ENCODE results near the gene MAMSTR. TPM values are rescaled to one million over a fixed set of nuclear protein-coding genes. Genes with fewer than 3 reads are reported as not detected.
A peak's percentile ranks its signal among the peaks of the same experiment; 100 is the strongest.

The MAMSTR gene
- total and polyA plus RNA-seq, 9 of the 15 experiments (the other 6 are each of a cell fraction or from before 2014, with no cell fraction given): 0.08 to 1.00 (median 0.40) TPM; not detected in 1

GRCh38 chr19:48678201-48678600, 41.3 kb downstream of the MAMSTR start (continued):
- TF ChIP-seq ZNF398 (CRISPR knock-in tag; IDR thresholded peaks at IDR 0.05) (no peak), GATAD2A (IDR thresholded peaks at IDR 0.05) (0 out of 2 replicates have a peak, but pooled peaks have one; percentile 14), ZNF134 (CRISPR knock-in tag; conservative IDR thresholded peaks at IDR 0.05) (no peak), ZNF217 (CRISPR knock-in tag; IDR thresholded peaks at IDR 0.05) (no peak), LCOR (CRISPR knock-in tag; IDR thresholded peaks at IDR 0.05) (no peak), CREB1 (IDR thresholded peaks at IDR 0.05) (no peak), CREB1 (CRISPR knock-in tag; IDR thresholded peaks at IDR 0.05) (no peak), DEAF1 (CRISPR knock-in tag; IDR thresholded peaks at IDR 0.05) (no peak), ZNF277 (CRISPR knock-in tag; IDR thresholded peaks at IDR 0.05; ENCODE audit: borderline replicate concordance) (no peak), CBFB (CRISPR knock-in tag; IDR thresholded peaks at IDR 0.05) (no peak), FOXO4 (CRISPR knock-in tag; IDR thresholded peaks at IDR 0.05) (no peak), ZSCAN32 (CRISPR knock-in tag; IDR thresholded peaks at IDR 0.05) (no peak), SMARCA5 (IDR thresholded peaks at IDR 0.05) (no peak), ZNF583 (CRISPR knock-in tag; IDR thresholded peaks at IDR 0.05) (no peak), SMARCA4 (IDR thresholded peaks at IDR 0.05) (peak; percentile 15; the same call in 1 of the 2 replicates), ZNF3 (CRISPR knock-in tag; IDR thresholded peaks at IDR 0.05) (no peak), EWSR1 (IDR thresholded peaks at IDR 0.05; ENCODE audit: borderline replicate concordance, low read depth, partially characterized antibody) (no peak), ZC3H4 (CRISPR knock-in tag; IDR thresholded peaks at IDR 0.05; ENCODE audit: borderline replicate concordance) (no peak), ZBTB2 (IDR thresholded peaks at IDR 0.05) (no peak), NCOA1 (IDR thresholded peaks at IDR 0.05; ENCODE audit: low read depth) (no peak), MEIS2 (IDR thresholded peaks at IDR 0.05; ENCODE audit: partially characterized antibody) (no peak), TAF1 (IDR thresholded peaks at IDR 0.05; ENCODE audit: control insufficient read depth, extremely low read depth, insufficient read depth, low read length, severe bottlenecking) (no peak), SOX6 (IDR thresholded peaks at IDR 0.05) (peak; percentile 37; the same call in 1 of the 2 replicates), SETDB1 (IDR thresholded peaks at IDR 0.05; ENCODE audit: low read length) (no peak)

Measured in K562 (cell line).